H1 (cell line): ENCODE measurements around the gene TRIM61. TPM values are rescaled to one million over a fixed set of nuclear protein-coding genes. Genes with fewer than 3 reads are reported as not detected.

Experiments
- CTCF ChIA-PET: fragments of 300-600 bp; sonication (Branson Sonifier 250); formaldehyde crosslinking; loops from one replicate; lab custom pipeline; 2021; ENCODE audit not compliant: partially characterized antibody; lab: Charles Lee
- POLR2A ChIA-PET: fragments of 300-600 bp; sonication (Branson Sonifier 250); formaldehyde crosslinking; loops from one replicate; lab custom pipeline; 2021; ENCODE audit warnings: inconsistent platforms; ENCODE audit not compliant: partially characterized antibody; lab: Charles Lee
- DNase-seq, 2 experiments: peaks; one replicate each; pipeline versions ENCODE4 v3.0.0 to v3.0.0-alpha.2; 2010 to 2022; ENCODE audit warnings: low spot score in 2 of 2, low read depth in 1 of 2, mixed read lengths in 1 of 2
- FAIRE-seq: peaks from 2 replicates; lab custom pipeline; 2011; peaks lifted over from hg19 to GRCh38; lab: Jason Lieb, UNC
- H2AFZ ChIP-seq: 2 replicates; pipeline ENCODE4 v1.8.1; 2012; ENCODE audit warnings: low read length, inconsistent platforms
- H2AK5ac ChIP-seq: 2 replicates; pipeline ENCODE4 v1.6.1; 2013; ENCODE audit warnings: low read depth, low read length
- H2BK120ac ChIP-seq: replicated peaks from 2 replicates; pipeline ENCODE3; 2013; ENCODE audit warnings: low read depth, low read length, inconsistent platforms
- H2BK12ac ChIP-seq: 2 replicates; pipeline ENCODE4 v1.6.1; 2013; ENCODE audit warnings: low read depth, low read length
- H2BK15ac ChIP-seq: 2 replicates; pipeline ENCODE4 v1.6.1; 2013; ENCODE audit warnings: low read length
- H2BK20ac ChIP-seq: 2 replicates; pipeline ENCODE4 v1.6.1; 2013; ENCODE audit warnings: low read length
- H2BK5ac ChIP-seq: 2 replicates; pipeline ENCODE4 v1.6.1; 2013; ENCODE audit warnings: low read depth, low read length
- H3K14ac ChIP-seq: 2 replicates; pipeline ENCODE4 v1.6.1; 2013; ENCODE audit warnings: inconsistent platforms; ENCODE audit not compliant: insufficient read length
- H3K18ac ChIP-seq: 2 replicates; pipeline ENCODE4 v1.6.1; 2013; ENCODE audit warnings: low read length; ENCODE audit errors: extremely low read depth
- H3K23ac ChIP-seq: 2 replicates; pipeline ENCODE4 v1.6.1; 2013; ENCODE audit warnings: inconsistent platforms; ENCODE audit not compliant: insufficient read length
- H3K23me2 ChIP-seq: 2 replicates; pipeline ENCODE4 v1.6.1; 2013; ENCODE audit warnings: low read depth, low read length
- H3K27ac ChIP-seq: 2 replicates; pipeline ENCODE4 v1.6.1; 2011; ENCODE audit warnings: low read depth, low read length, inconsistent platforms
- H3K27me3 ChIP-seq, 4 experiments: replicated peaks in 1 of 4; 1 replicate in 1 of 4; 2 replicates in 3 of 4; pipeline versions ENCODE4 v1.6.1 to v1.8.1; 2011 to 2013; ENCODE audit warnings: low read length in 3 of 4, mild to moderate bottlenecking in 3 of 4, inconsistent platforms in 2 of 4, mixed read lengths in 2 of 4, moderate library complexity in 1 of 4; ENCODE audit not compliant: control insufficient read depth in 3 of 4, insufficient read depth in 3 of 4; ENCODE audit errors: extremely low read depth in 1 of 4
- H3K36me3 ChIP-seq, 4 experiments: 2 replicates each; pipeline versions ENCODE4 v1.6.1 to v1.8.1; 2011 to 2013; ENCODE audit warnings: mild to moderate bottlenecking in 4 of 4, low read length in 3 of 4, moderate library complexity in 2 of 4, control low read depth in 1 of 4, inconsistent platforms in 1 of 4; ENCODE audit not compliant: insufficient read depth in 4 of 4, control insufficient read depth in 2 of 4
- H3K4ac ChIP-seq: replicated peaks from 2 replicates; pipeline ENCODE3; 2013; ENCODE audit warnings: low read length, low read depth, mixed read lengths, inconsistent platforms; ENCODE audit not compliant: insufficient read length
- H3K4me1 ChIP-seq, 4 experiments: replicated peaks in 1 of 4; 1 replicate in 1 of 4; 2 replicates in 3 of 4; pipeline versions ENCODE4 v1.6.1 to v1.8.1; 2011 to 2013; ENCODE audit warnings: low read length in 3 of 4, inconsistent platforms in 2 of 4, mixed read lengths in 1 of 4; ENCODE audit not compliant: insufficient read depth in 4 of 4, control insufficient read depth in 3 of 4
- H3K4me2 ChIP-seq, 2 experiments: 2 replicates each; pipeline versions ENCODE4 v1.6.1 to v1.8.1; 2011 to 2013; ENCODE audit warnings: low read depth in 2 of 2, low read length in 2 of 2, control low read depth in 1 of 2, inconsistent platforms in 1 of 2, mild to moderate bottlenecking in 1 of 2; ENCODE audit not compliant: insufficient read depth in 1 of 2
- H3K4me3 ChIP-seq, 4 experiments: fragments of 200-600, 300-600 bp in 1 of 4; sonication (generic), shearing (Covaris generic), sonication (Bioruptor Twin) in 1 of 4; 2 replicates each; pipeline versions ENCODE4 v1.5.1 to v1.8.1; 2011 to 2016; ENCODE audit warnings: low read length in 4 of 4, low read depth in 3 of 4, control low read depth in 2 of 4, inconsistent platforms in 2 of 4, mild to moderate bottlenecking in 2 of 4, mixed read lengths in 1 of 4, moderate library complexity in 1 of 4; ENCODE audit not compliant: insufficient read depth in 2 of 4; ENCODE audit errors: extremely low read depth in 1 of 4
- H3K56ac ChIP-seq: replicated peaks from 2 replicates; pipeline ENCODE3; 2013; ENCODE audit warnings: low read depth, mild to moderate bottlenecking, mixed read lengths, low read length, inconsistent platforms; ENCODE audit not compliant: insufficient read length
- H3K79me1 ChIP-seq: 2 replicates; pipeline ENCODE4 v1.6.1; 2013; ENCODE audit warnings: low read depth, low read length, control low read depth
- H3K79me2 ChIP-seq, 2 experiments: 2 replicates each; pipeline versions ENCODE4 v1.6.1 to v1.8.1; 2012 to 2013; ENCODE audit warnings: low read length in 2 of 2, mild to moderate bottlenecking in 2 of 2, inconsistent platforms in 1 of 2; ENCODE audit not compliant: insufficient read depth in 2 of 2, control insufficient read depth in 1 of 2
- H3K9ac ChIP-seq, 4 experiments: replicated peaks in 1 of 4; 1 replicate in 1 of 4; 2 replicates in 3 of 4; pipeline versions ENCODE4 v1.6.1 to v1.8.1; 2011 to 2013; ENCODE audit warnings: low read depth in 3 of 4, low read length in 3 of 4, control low read depth in 2 of 4, mild to moderate bottlenecking in 2 of 4, moderate library complexity in 2 of 4, inconsistent platforms in 1 of 4; ENCODE audit errors: extremely low read depth in 1 of 4
- H3K9me3 ChIP-seq, 2 experiments: 2 replicates each; pipeline versions ENCODE4 v1.6.1 to v1.8.1; 2012 to 2013; ENCODE audit warnings: mild to moderate bottlenecking in 2 of 2, moderate library complexity in 2 of 2, control low read depth in 1 of 2, inconsistent platforms in 1 of 2, low read depth in 1 of 2, low read length in 1 of 2, mixed read lengths in 1 of 2; ENCODE audit not compliant: insufficient read depth in 2 of 2
- H4K20me1 ChIP-seq, 2 experiments: replicated peaks in 1 of 2; 2 replicates each; pipeline versions ENCODE3 to v1.8.1; 2011 to 2013; ENCODE audit warnings: inconsistent platforms in 2 of 2, low read length in 2 of 2, mild to moderate bottlenecking in 1 of 2; ENCODE audit not compliant: insufficient read depth in 2 of 2, control insufficient read depth in 1 of 2
- H4K5ac ChIP-seq: 2 replicates; pipeline ENCODE4 v1.6.1; 2013; ENCODE audit warnings: low read length, low read depth, mixed read lengths, inconsistent platforms; ENCODE audit not compliant: insufficient read length
- H4K8ac ChIP-seq: 2 replicates; pipeline ENCODE4 v1.8.0; 2013; ENCODE audit warnings: mild to moderate bottlenecking, moderate library complexity, low read length, inconsistent platforms; ENCODE audit not compliant: insufficient read depth; ENCODE audit errors: extremely low read depth
- H4K91ac ChIP-seq: replicated peaks from 2 replicates; pipeline ENCODE3; 2013; ENCODE audit warnings: low read length, mixed read lengths, inconsistent platforms; ENCODE audit not compliant: insufficient read length
- BACH1 ChIP-seq: IDR thresholded peaks from 2 replicates; pipeline ENCODE4 v1.6.1; 2012; ENCODE audit warnings: low read length, improper control_type of control experiment
- CBX5 ChIP-seq: fragments of 300-800, 300-1000 bp; sonication (generic); IDR thresholded peaks from 2 replicates; pipeline ENCODE4 v1.7.1; 2016; ENCODE audit warnings: antibody characterized with exemption, low read length, low read depth
- CEBPB ChIP-seq: IDR thresholded peaks from 2 replicates; pipeline ENCODE4 v1.6.1; 2012; ENCODE audit warnings: low read depth, low read length
- FOSL1 ChIP-seq: IDR thresholded peaks from 2 replicates; pipeline ENCODE4 v1.6.1; 2011; ENCODE audit warnings: mild to moderate bottlenecking, low read depth, low read length, moderate library complexity; ENCODE audit not compliant: insufficient read depth
- HDAC2 ChIP-seq, 2 experiments: fragments of 300-600 bp in 1 of 2; sonication (generic) in 1 of 2; IDR thresholded peaks; 2 replicates each; pipeline ENCODE4 v1.6.1; 2011 to 2012; ENCODE audit warnings: low read depth in 2 of 2, low read length in 2 of 2, mild to moderate bottlenecking in 2 of 2, moderate library complexity in 2 of 2, borderline replicate concordance in 1 of 2, inconsistent platforms in 1 of 2
- HDAC6 ChIP-seq: IDR thresholded peaks from one replicate; pipeline ENCODE4 v1.7.1; 2012; ENCODE audit warnings: low read depth, mild to moderate bottlenecking, inconsistent platforms, low read length, moderate library complexity
- JUND ChIP-seq: IDR thresholded peaks from 2 replicates; pipeline ENCODE4 v1.6.1; 2011; ENCODE audit warnings: mild to moderate bottlenecking, improper control_type of control experiment, low read length
- NRF1 ChIP-seq: IDR thresholded peaks from 2 replicates; pipeline ENCODE4 v1.6.1; 2011; ENCODE audit warnings: mild to moderate bottlenecking, low read depth, low read length, improper control_type of control experiment
- POLR2A ChIP-seq, 2 experiments: IDR thresholded peaks; 1 replicate in 1 of 2; 2 replicates in 1 of 2; pipeline ENCODE4 v1.6.1; 2011; ENCODE audit warnings: low read depth in 2 of 2, low read length in 2 of 2, mild to moderate bottlenecking in 2 of 2; ENCODE audit errors: control extremely low read depth in 1 of 2
- SUZ12 ChIP-seq: fragments of 200-600 bp; sonication (generic); IDR thresholded peaks from 2 replicates; pipeline ENCODE4 v1.6.1; 2012; ENCODE audit warnings: mild to moderate bottlenecking, inconsistent platforms, low read length, moderate library complexity, mixed read lengths
- WGBS, 2 experiments: shearing (Covaris generic) in 1 of 2; methylation state at CpG; one replicate each; pipeline versions ENCODE4 v1.1.6 to v1.1.7; 2013 to 2015; ENCODE audit warnings: low lambda C conversion rate in 2 of 2, mixed read lengths in 2 of 2, inconsistent platforms in 1 of 2, low coverage in 1 of 2, missing lambda C conversion rate in 1 of 2; ENCODE audit not compliant: insufficient replicate concordance in 2 of 2, insufficient coverage in 1 of 2, insufficient read length in 1 of 2; ENCODE audit errors: extremely low coverage in 1 of 2, missing lambda C conversion rate in 1 of 2; 5-methylcytosine and 5-hydroxymethylcytosine counted together
- polyA plus RNA-seq, 7 experiments: library from polyadenylated mRNA; depleted of rRNA in 3 of 7; stranded (reverse) in 5 of 7; unstranded in 2 of 7; fragments of >200 nt in 5 of 7; fragments of 200-250 nt in 2 of 7; gene quantifications; 1 replicate in 5 of 7; 2 replicates in 1 of 7; 4 replicates in 1 of 7; pipeline versions ENCODE4 v1.2.1 to v1.2.3, GENCODE V29; 2011 to 2013; ENCODE audit warnings: missing spikeins in 2 of 7, mixed read lengths in 2 of 7
- total RNA-seq: library from RNA; stranded (reverse); fragmentation: NEBNext Ultra II Directional; extraction: Animal tissue kit (Norgen Biotek cat#: 25700); gene quantifications from 2 replicates; pipeline ENCODE4 v1.2.1, GENCODE V29; 2021
- TF ChIP-seq, protein P1 (sequence below): IDR thresholded peaks from 2 replicates; pipeline ENCODE4 v1.6.1; 2011; ENCODE audit warnings: low read depth, mild to moderate bottlenecking, low read length; ENCODE audit not compliant: insufficient read depth
- TF ChIP-seq, protein P2 (sequence below), 3 experiments: IDR thresholded peaks; 1 replicate in 2 of 3; 2 replicates in 1 of 3; pipeline versions ENCODE4 v1.5.1 to v1.6.1; 2011; ENCODE audit warnings: low read length in 3 of 3, mild to moderate bottlenecking in 3 of 3, inconsistent platforms in 2 of 3, low read depth in 1 of 3, moderate library complexity in 1 of 3; ENCODE audit not compliant: insufficient read depth in 1 of 3; ENCODE audit errors: control extremely low read depth in 1 of 3

TRIM61 gene
- total and polyA plus RNA-seq, 2 of the 8 experiments (the other 6 are each of a cell fraction or from before 2014, with no cell fraction given) = 0.18 to 5.0 TPM

- no peak for DNase-seq
- Histone ChIP-seq H3K79me1 (no peaks in the 10 kb centered on the region), H3K9ac (no peak overlapping the region), H3K18ac (no peak overlapping the region), H3K27me3 (no peaks in the 10 kb centered on the region), H4K5ac (no peak overlapping the region), H3K4ac (no peak overlapping the region), H3K36me3 (no peaks in the 10 kb centered on the region), H3K27ac (no peak overlapping the region), H2BK12ac (no peak overlapping the region), H2BK120ac (no peak overlapping the region), H4K20me1 (no peaks in the 10 kb centered on the region), H2AFZ (no peak overlapping the region), H3K4me3 (no peak overlapping the region), H2BK15ac (no peak overlapping the region), H3K4me1 (no peaks in the 10 kb centered on the region), H3K23ac (no peak overlapping the region), H3K9me3 (no peaks in the 10 kb centered on the region), H3K14ac (no peak overlapping the region), H2AK5ac (no peak overlapping the region), H3K56ac (no peak overlapping the region), H4K8ac (no peak overlapping the region), H3K4me2 (no peak overlapping the region), H4K91ac (no peak overlapping the region), H3K79me2 (no peaks in the 10 kb centered on the region), H3K23me2 (no peaks in the 10 kb centered on the region), H2BK20ac (no peak overlapping the region), H2BK5ac (no peak overlapping the region)
- FAIRE-seq = no peak
- POLR2A ChIA-PET = no interaction called here
- 71% methylated on average over 2 of the region's 2 CpGs; no CpG with 5 or more reads in 1 of the 2 experiments for WGBS, 2 experiments
- CTCF ChIA-PET = interaction anchor here (0.7 to 1.6 kb wide), 5 partner anchors 11 to 241 kb away, joined by 3 to 4 read pairs (median 3); partner anchors contain the start of gene TRIM61
- TF ChIP-seq POLR2A (IDR thresholded peaks at IDR 0.05; ENCODE audit: control extremely low read depth in 1 of 2, low read depth in 2 of 2, low read length in 2 of 2) (no peak), BACH1 (no peak), HDAC6 (no peak), NRF1 (no peak), CEBPB (no peak), HDAC2 (IDR thresholded peaks at IDR 0.05; ENCODE audit: borderline replicate concordance in 1 of 2, low read depth in 2 of 2, low read length in 2 of 2) (no peak), CBX5 (no peak), SUZ12 (no peak), FOSL1 (no peak), JUND (no peak)
- TF ChIP-seq, protein P1, sequence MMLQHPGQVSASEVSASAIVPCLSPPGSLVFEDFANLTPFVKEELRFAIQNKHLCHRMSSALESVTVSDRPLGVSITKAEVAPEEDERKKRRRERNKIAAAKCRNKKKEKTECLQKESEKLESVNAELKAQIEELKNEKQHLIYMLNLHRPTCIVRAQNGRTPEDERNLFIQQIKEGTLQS = no peak
- TF ChIP-seq, protein P2, sequence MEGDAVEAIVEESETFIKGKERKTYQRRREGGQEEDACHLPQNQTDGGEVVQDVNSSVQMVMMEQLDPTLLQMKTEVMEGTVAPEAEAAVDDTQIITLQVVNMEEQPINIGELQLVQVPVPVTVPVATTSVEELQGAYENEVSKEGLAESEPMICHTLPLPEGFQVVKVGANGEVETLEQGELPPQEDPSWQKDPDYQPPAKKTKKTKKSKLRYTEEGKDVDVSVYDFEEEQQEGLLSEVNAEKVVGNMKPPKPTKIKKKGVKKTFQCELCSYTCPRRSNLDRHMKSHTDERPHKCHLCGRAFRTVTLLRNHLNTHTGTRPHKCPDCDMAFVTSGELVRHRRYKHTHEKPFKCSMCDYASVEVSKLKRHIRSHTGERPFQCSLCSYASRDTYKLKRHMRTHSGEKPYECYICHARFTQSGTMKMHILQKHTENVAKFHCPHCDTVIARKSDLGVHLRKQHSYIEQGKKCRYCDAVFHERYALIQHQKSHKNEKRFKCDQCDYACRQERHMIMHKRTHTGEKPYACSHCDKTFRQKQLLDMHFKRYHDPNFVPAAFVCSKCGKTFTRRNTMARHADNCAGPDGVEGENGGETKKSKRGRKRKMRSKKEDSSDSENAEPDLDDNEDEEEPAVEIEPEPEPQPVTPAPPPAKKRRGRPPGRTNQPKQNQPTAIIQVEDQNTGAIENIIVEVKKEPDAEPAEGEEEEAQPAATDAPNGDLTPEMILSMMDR (IDR thresholded peaks at IDR 0.05; ENCODE audit: control extremely low read depth in 1 of 3, insufficient read depth in 1 of 3, low read depth in 1 of 3, low read length in 3 of 3) = no peak
Measured at GRCh38 chr4:165010487-165010886, 33.0 kb upstream of the TRIM61 start.
